Prostate gland (tissue), 2 donors: ENCODE results near the gene DPYSL5. TPM values are rescaled to one million over a fixed set of nuclear protein-coding genes. Genes with fewer than 3 reads are reported as not detected.
"Not testable (repeated sequence)": the region's sequence is repeated elsewhere in the genome, so short reads cannot be mapped to it uniquely, and the experiment has no call there.

ENCODE experiments used
- DNase-seq: peaks from one replicate; pipeline ENCODE4 v3.0.0-alpha.2; 2019; ENCODE audit warnings: low spot score
- H3K27ac ChIP-seq, 2 donors: fragments of 200-600 bp; sonication (generic); 2 replicates each; pipeline ENCODE4 v1.5.1; 2017 to 2019
- H3K27me3 ChIP-seq: fragments of 200-600 bp; sonication (generic); replicated peaks from 2 replicates; pipeline ENCODE4 v1.5.1; 2019; ENCODE audit not compliant: insufficient read depth
- H3K36me3 ChIP-seq, 2 donors: fragments of 200-600 bp; sonication (generic); 1 replicate in 1 of 2; 2 replicates in 1 of 2; pipeline versions ENCODE4 v1.5.1 to v1.8.1; 2017 to 2019
- H3K4me1 ChIP-seq: fragments of 200-600 bp; sonication (generic); replicated peaks from 2 replicates; pipeline ENCODE4 v1.5.1; 2019
- H3K4me3 ChIP-seq, 2 donors: fragments of 200-600 bp; sonication (generic); 2 replicates each; pipeline ENCODE4 v1.5.1; 2017 to 2019
- H3K9me3 ChIP-seq: fragments of 200-600 bp; sonication (generic); 2 replicates; pipeline ENCODE4 v1.5.1; 2017
- CTCF ChIP-seq, 4 experiments: fragments of 200-600 bp in 2 of 4; fragments of 450-650 bp in 2 of 4; sonication (generic) in 2 of 4; IDR thresholded peaks; 1 replicate in 3 of 4; 2 replicates in 1 of 4; pipeline ENCODE4 v1.5.1; 2016 to 2019; ENCODE audit warnings: antibody characterized with exemption in 4 of 4, mild to moderate bottlenecking in 2 of 4, moderate library complexity in 2 of 4
- POLR2A ChIP-seq: fragments of 450-650 bp; IDR thresholded peaks from one replicate; pipeline ENCODE4 v1.6.1; 2016; ENCODE audit warnings: antibody characterized with exemption, mild to moderate bottlenecking
- POLR2AphosphoS5 ChIP-seq: sonication (generic); formaldehyde crosslinking; IDR thresholded peaks from one replicate; pipeline ENCODE4 v1.6.1; 2017; ENCODE audit warnings: antibody characterized with exemption
- WGBS: methylation state at CpG from one replicate; pipeline ENCODE4 v1.1.5; 2018; 5-methylcytosine and 5-hydroxymethylcytosine counted together
- intact Hi-C: fragments of 100-400 bp; cut with DNase I; formaldehyde crosslinking; loops from one replicate; pipeline ENCODE4 v1.14.2; 2022
- total RNA-seq, 2 donors: library from RNA; depleted of rRNA; stranded (reverse); fragments of >200 nt; gene quantifications; one replicate each; pipeline ENCODE4 v1.1.0, GENCODE V29; 2016

Gene DPYSL5
- total RNA-seq, 2 donors from 2014 or later = 1.2 TPM; not detected in 1

- TF ChIP-seq CTCF (IDR thresholded peaks at IDR 0.05) = no peak
- TF ChIP-seq POLR2AphosphoS5 = no peak
- TF ChIP-seq POLR2A = no peak
- intact Hi-C loops = no loop called here
- Histone ChIP-seq H3K27ac (no peak overlapping the region), H3K9me3 (no peaks in the 10 kb centered on the region), H3K4me1 (no peaks in the 10 kb centered on the region), H3K4me3 (no peak overlapping the region), H3K36me3 (no peaks in the 10 kb centered on the region), H3K27me3 (no peaks in the 10 kb centered on the region)
- WGBS = 98% methylated on average over 5 of the region's 5 CpGs
- no peak for DNase-seq
These were observed 67.4 kb downstream of the DPYSL5 start for GRCh38 chr2:26915316-26915715.

GRCh38 chr2:26916128-26916692, 68.3 kb downstream of the DPYSL5 start:
- Histone ChIP-seq H3K36me3 (no peaks in the 10 kb centered on the region), H3K27ac (no peak overlapping the region), H3K4me1 (no peaks in the 10 kb centered on the region), H3K9me3 (no peaks in the 10 kb centered on the region), H3K4me3 (no peak overlapping the region), H3K27me3 (no peaks in the 10 kb centered on the region)
- no peak for DNase-seq
- no peak for TF ChIP-seq POLR2A
- TF ChIP-seq CTCF (IDR thresholded peaks at IDR 0.05) = no peak
- no peak for TF ChIP-seq POLR2AphosphoS5
- 84% methylated on average over 7 of the region's 7 CpGs for WGBS
- intact Hi-C loops = no loop called here

GRCh38 chr2:26917135-26917836, 69.4 kb downstream of the DPYSL5 start:
- Histone ChIP-seq H3K27ac (no peak overlapping the region), H3K27me3 (no peaks in the 10 kb centered on the region), H3K9me3 (no peaks in the 10 kb centered on the region), H3K4me3 (no peak overlapping the region), H3K4me1 (no peaks in the 10 kb centered on the region), H3K36me3 (no peaks in the 10 kb centered on the region)
- intact Hi-C loops = no loop called here
- no peak for DNase-seq
- WGBS = 82% methylated on average over 5 of the region's 5 CpGs
- TF ChIP-seq POLR2AphosphoS5 (no peak), CTCF (IDR thresholded peaks at IDR 0.05) (no peak), POLR2A (no peak)

- no peak for TF ChIP-seq POLR2AphosphoS5
- no peak for DNase-seq
- Histone ChIP-seq H3K27ac (no peak overlapping the region), H3K4me3 (no peak overlapping the region), H3K36me3 (no peaks in the 10 kb centered on the region), H3K27me3 (no peaks in the 10 kb centered on the region), H3K4me1 (no peaks in the 10 kb centered on the region), H3K9me3 (no peaks in the 10 kb centered on the region)
- intact Hi-C loops = loop anchor here (5.0 kb wide), 1 partner anchor 74 kb away; the partner anchor contains the start of gene DPYSL5
- 80% methylated on average over 5 of the region's 5 CpGs for WGBS
These were observed 73.4 kb downstream of the DPYSL5 start for GRCh38 chr2:26921323-26921722.

- no peaks in the 10 kb centered on the region for H3K4me1 ChIP-seq
- H3K9me3 ChIP-seq = no peaks in the 10 kb centered on the region
- no peak overlapping the region for H3K4me3 ChIP-seq
- no peaks in the 10 kb centered on the region for H3K27me3 ChIP-seq
- TF ChIP-seq POLR2AphosphoS5 (no peak), POLR2A (no peak), CTCF (IDR thresholded peaks at IDR 0.05) (peak in 3 of 4 experiments; percentile 27 to 58 (median 49))
- peak; percentile 26 for DNase-seq
- 4% methylated on average over 8 of the region's 8 CpGs for WGBS
- H3K36me3 ChIP-seq = no peaks in the 10 kb centered on the region
- no peak overlapping the region for H3K27ac ChIP-seq
- intact Hi-C loops = loop anchor here (5.0 kb wide), 1 partner anchor 75 kb away; the partner anchor contains the start of gene DPYSL5
These were observed 74.7 kb downstream of the DPYSL5 start for GRCh38 chr2:26922405-26923188.

- DNase-seq = not testable (repeated sequence)
These were observed 75.2 kb downstream of the DPYSL5 start for GRCh38 chr2:26923189-26923466.

More at GRCh38 chr2:26923189-26923466, 75.2 kb downstream of the DPYSL5 start:
- not testable (repeated sequence) for H3K4me1 ChIP-seq, H3K27me3 ChIP-seq, H3K27ac ChIP-seq, H3K4me3 ChIP-seq, H3K36me3 ChIP-seq, H3K9me3 ChIP-seq
- 79% methylated on average over 1 of the region's 1 CpG for WGBS
- intact Hi-C loops = loop anchor here (5.0 kb wide), 1 partner anchor 76 kb away; the partner anchor contains the start of gene DPYSL5
